Tibial nerve (tissue), 4 donors: Measurements from ENCODE around the gene LRRC49. TPM values are rescaled to one million over a fixed set of nuclear protein-coding genes. Genes with fewer than 3 reads are reported as not detected.

Experiments used
- DNase-seq, 2 donors: peaks; one replicate each; pipeline ENCODE4 v3.0.0-alpha.2; 2019; ENCODE audit warnings: low spot score in 2 of 2
- H3K27ac ChIP-seq, 4 donors: fragments of 200-600 bp; sonication (generic) in 3 of 4; one replicate each; pipeline ENCODE4 v1.5.1; 2017 to 2019; ENCODE audit warnings: mild to moderate bottlenecking in 1 of 4
- H3K27me3 ChIP-seq, 2 donors: fragments of 200-600 bp; sonication (generic) in 1 of 2; one replicate each; pipeline versions ENCODE4 v1.5.1 to v1.6.0; 2017 to 2019
- H3K36me3 ChIP-seq, 3 donors: fragments of 200-600 bp; sonication (generic); one replicate each; pipeline ENCODE4 v1.5.1; 2018 to 2019
- H3K4me1 ChIP-seq, 4 donors: fragments of 200-600 bp; sonication (generic) in 3 of 4; one replicate each; pipeline ENCODE4 v1.5.1; 2017 to 2019
- H3K4me3 ChIP-seq, 4 donors: fragments of 200-600 bp; sonication (generic) in 3 of 4; one replicate each; pipeline ENCODE4 v1.5.1; 2017 to 2019; ENCODE audit warnings: mild to moderate bottlenecking in 1 of 4, moderate library complexity in 1 of 4
- H3K9me3 ChIP-seq, 4 donors: fragments of 200-600 bp; sonication (generic) in 3 of 4; one replicate each; pipeline ENCODE4 v1.5.1; 2017 to 2019
- EP300 ChIP-seq, 2 donors: sonication (generic); formaldehyde crosslinking; IDR thresholded peaks; one replicate each; pipeline ENCODE4 v1.6.1; 2017; ENCODE audit warnings: antibody characterized with exemption in 2 of 2, mild to moderate bottlenecking in 1 of 2
- POLR2A ChIP-seq, 2 donors: fragments of 450-650 bp; IDR thresholded peaks; one replicate each; pipeline ENCODE4 v1.6.1; 2017; ENCODE audit warnings: antibody characterized with exemption in 2 of 2, mild to moderate bottlenecking in 2 of 2, moderate library complexity in 2 of 2
- WGBS, 2 donors: methylation state at CpG; one replicate each; pipeline ENCODE4 v1.1.5; 2018; 5-methylcytosine and 5-hydroxymethylcytosine counted together
- total RNA-seq, 4 donors: library from RNA; depleted of rRNA; stranded (reverse); fragments of >200 nt; gene quantifications; one replicate each; pipeline ENCODE4 v1.1.0, GENCODE V29; 2016
- TF ChIP-seq, protein P1 (sequence below), 5 experiments: fragments of 200-600 bp in 3 of 5; fragments of 450-650 bp in 2 of 5; sonication (generic) in 3 of 5; IDR thresholded peaks; one replicate each; pipeline ENCODE4 v1.5.1; 2016 to 2019; ENCODE audit warnings: antibody characterized with exemption in 5 of 5, mild to moderate bottlenecking in 3 of 5, moderate library complexity in 2 of 5

Gene LRRC49
- total RNA-seq = 10 to 100 TPM in 2 of 4 donors, 1 to 10 TPM in 2; 8.8 to 11.1 (median 9.5) TPM

GRCh38 chr15:70892002-70892911 lies at the start of gene LRRC49, which contains the start of gene THAP10:
TSS of gene LRRC49 (plus strand) at chr15:70892826. CDS start at chr15:70892895, 69 bp downstream.
TSS of gene THAP10 (minus strand) at chr15:70892433. CDS start at chr15:70892272, 161 bp downstream.
- TF ChIP-seq EP300 (IDR thresholded peaks at IDR 0.05) (peak in 1 of 2 donors; percentile 68), POLR2A (IDR thresholded peaks at IDR 0.05) (peak in 1 of 2 donors; percentile 20)
- TF ChIP-seq, protein P1, sequence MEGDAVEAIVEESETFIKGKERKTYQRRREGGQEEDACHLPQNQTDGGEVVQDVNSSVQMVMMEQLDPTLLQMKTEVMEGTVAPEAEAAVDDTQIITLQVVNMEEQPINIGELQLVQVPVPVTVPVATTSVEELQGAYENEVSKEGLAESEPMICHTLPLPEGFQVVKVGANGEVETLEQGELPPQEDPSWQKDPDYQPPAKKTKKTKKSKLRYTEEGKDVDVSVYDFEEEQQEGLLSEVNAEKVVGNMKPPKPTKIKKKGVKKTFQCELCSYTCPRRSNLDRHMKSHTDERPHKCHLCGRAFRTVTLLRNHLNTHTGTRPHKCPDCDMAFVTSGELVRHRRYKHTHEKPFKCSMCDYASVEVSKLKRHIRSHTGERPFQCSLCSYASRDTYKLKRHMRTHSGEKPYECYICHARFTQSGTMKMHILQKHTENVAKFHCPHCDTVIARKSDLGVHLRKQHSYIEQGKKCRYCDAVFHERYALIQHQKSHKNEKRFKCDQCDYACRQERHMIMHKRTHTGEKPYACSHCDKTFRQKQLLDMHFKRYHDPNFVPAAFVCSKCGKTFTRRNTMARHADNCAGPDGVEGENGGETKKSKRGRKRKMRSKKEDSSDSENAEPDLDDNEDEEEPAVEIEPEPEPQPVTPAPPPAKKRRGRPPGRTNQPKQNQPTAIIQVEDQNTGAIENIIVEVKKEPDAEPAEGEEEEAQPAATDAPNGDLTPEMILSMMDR (IDR thresholded peaks at IDR 0.05) = no peak
- 0 to 1% methylated on average over 42 to 46 of the region's 61 CpGs for WGBS, 2 donors
- Histone ChIP-seq H3K9me3 (no peaks in the 10 kb centered on the region), H3K36me3 (peaks cover 0 to 13% (median 0%) of the 10 kb centered on the region in 3 donors), H3K27ac (peak within 1 kb of the TSS; percentile 52 to 92 (median 82)), H3K4me3 (peak within 1 kb of the TSS; percentile 64 to 85 (median 80)), H3K4me1 (peaks cover 0 to 22% (median 6%) of the 10 kb centered on the region in 4 donors), H3K27me3 (no peaks in the 10 kb centered on the region)
- DNase-seq = peak; percentile 71 to 87

- TF ChIP-seq, protein P1 (IDR thresholded peaks at IDR 0.05) = no peak
- TF ChIP-seq EP300 (IDR thresholded peaks at IDR 0.05) = no peak
- no peak overlapping the region for H3K4me3 ChIP-seq
- H3K27me3 ChIP-seq = no peaks in the 10 kb centered on the region
- peaks cover 0 to 10% (median 0%) of the 10 kb centered on the region in 4 donors for H3K4me1 ChIP-seq
- DNase-seq = no peak
- 90 to 97% methylated on average over 6 of the region's 6 CpGs for WGBS, 2 donors
- H3K36me3 ChIP-seq = peaks cover 0 to 9% (median 0%) of the 10 kb centered on the region in 3 donors
- H3K9me3 ChIP-seq = no peaks in the 10 kb centered on the region
- H3K27ac ChIP-seq = no peak overlapping the region
Observed at GRCh38 chr15:70845602-70846360, 46.8 kb upstream of the LRRC49 start.

DNA sequence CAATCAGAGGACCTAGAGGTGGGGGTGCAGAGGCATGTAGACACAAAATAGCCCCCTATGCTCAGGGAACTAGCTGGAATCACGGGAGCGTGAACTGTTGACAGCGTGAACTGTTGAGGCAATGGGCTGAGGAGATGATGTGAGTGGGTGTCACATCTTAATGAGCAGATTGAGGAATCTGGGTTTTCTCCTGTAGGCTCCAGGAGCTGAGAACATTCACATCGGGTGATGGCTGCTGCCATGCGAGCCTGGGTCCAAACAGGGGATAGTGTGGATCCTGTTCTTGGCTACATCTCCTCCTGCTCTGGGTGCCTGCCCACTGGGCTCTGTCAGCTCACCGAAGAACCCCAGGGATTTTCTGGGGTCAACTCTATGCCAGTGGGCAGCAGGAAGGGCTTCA lies 40.7 kb upstream of the LRRC49 start:
- peaks cover 0 to 16% (median 0%) of the 10 kb centered on the region in 3 donors for H3K36me3 ChIP-seq
- 93% methylated on average over 5 to 6 of the region's 6 CpGs for WGBS, 2 donors
- TF ChIP-seq, protein P1 (IDR thresholded peaks at IDR 0.05) = no peak
- peaks cover 0 to 57% (median 13%) of the 10 kb centered on the region in 4 donors for H3K4me1 ChIP-seq
- no peaks in the 10 kb centered on the region for H3K9me3 ChIP-seq
- H3K27ac ChIP-seq = peak overlapping the region in 3 of 4 donors; percentile 42 to 96 (median 92)
- H3K27me3 ChIP-seq = no peaks in the 10 kb centered on the region
- DNase-seq = no peak
- peak overlapping the region in 1 of 4 donors; percentile 94 for H3K4me3 ChIP-seq

DNA sequence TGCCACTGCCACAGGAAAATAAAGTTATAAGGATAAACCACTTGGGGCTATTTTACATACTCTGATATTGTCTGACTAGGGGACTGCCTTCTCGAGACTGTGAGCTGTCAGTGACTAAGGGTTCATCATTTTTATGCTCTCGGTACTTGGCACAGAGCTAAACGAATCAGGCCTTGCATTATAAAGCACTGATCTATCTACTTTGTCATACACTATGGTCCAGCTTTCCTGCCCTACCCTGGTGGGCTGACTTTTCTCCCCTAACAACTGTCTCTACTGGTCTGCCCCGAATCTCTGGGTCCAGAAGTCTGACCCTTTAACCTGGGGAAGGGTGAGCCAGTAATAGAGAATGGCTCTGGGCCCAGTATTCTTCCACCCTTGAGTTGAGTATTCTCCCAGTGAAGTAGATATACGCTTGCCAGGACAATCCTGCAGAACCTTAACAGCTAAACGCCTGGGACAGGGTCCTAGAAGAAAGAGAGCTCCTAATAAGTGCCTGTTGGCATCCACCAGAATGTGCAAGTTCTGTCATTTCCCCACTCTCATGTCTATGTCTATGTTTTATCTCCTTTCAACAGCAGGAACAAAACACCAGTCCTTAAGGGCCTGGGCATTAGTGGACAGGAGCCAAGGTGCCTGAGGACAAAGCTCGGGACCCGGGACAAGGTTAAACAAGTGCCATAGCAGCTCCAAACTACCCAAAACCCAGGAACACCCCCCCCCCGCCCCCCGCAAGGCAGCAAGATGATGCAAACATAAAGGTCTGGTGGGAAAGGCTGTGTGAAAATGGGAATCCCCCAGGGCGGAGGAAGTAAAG lies 39.9 kb upstream of the LRRC49 start:
- WGBS, 2 donors = 41 to 51% methylated on average over 11 of the region's 11 CpGs
- TF ChIP-seq POLR2A (IDR thresholded peaks at IDR 0.05) (no peak), EP300 (IDR thresholded peaks at IDR 0.05) (no peak)
- TF ChIP-seq, protein P1 (IDR thresholded peaks at IDR 0.05) = no peak
- Histone ChIP-seq H3K4me1 (peaks cover 0 to 65% (median 13%) of the 10 kb centered on the region in 4 donors), H3K4me3 (peak overlapping the region; percentile 62 to 94 (median 78)), H3K36me3 (peaks cover 0 to 16% (median 0%) of the 10 kb centered on the region in 3 donors), H3K9me3 (no peaks in the 10 kb centered on the region), H3K27me3 (no peaks in the 10 kb centered on the region), H3K27ac (peak overlapping the region; percentile 76 to 96 (median 92))
- DNase-seq = no peak
